ENCODE results near the gene GDNF.

DNA sequence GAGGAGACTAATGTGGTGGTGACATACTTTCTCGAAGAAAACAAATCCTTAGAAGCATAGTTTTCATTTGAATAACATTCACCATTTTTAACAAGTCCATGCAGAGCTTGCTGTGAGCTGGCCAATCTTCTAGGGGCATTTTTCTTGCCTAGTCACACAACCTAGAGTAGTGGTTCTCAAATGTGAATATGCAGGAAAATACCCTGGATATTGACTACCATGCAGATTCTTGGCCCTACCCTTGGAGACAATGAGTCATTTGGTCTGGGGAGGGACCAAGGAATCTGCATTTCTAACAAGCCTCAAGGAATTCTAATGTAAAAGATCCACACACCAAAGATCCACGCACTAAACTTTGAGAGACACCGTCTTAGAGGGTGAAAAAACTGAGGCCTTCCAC lies 23.5 kb downstream of the GDNF start:
- TF ChIP-seq, protein P1, sequence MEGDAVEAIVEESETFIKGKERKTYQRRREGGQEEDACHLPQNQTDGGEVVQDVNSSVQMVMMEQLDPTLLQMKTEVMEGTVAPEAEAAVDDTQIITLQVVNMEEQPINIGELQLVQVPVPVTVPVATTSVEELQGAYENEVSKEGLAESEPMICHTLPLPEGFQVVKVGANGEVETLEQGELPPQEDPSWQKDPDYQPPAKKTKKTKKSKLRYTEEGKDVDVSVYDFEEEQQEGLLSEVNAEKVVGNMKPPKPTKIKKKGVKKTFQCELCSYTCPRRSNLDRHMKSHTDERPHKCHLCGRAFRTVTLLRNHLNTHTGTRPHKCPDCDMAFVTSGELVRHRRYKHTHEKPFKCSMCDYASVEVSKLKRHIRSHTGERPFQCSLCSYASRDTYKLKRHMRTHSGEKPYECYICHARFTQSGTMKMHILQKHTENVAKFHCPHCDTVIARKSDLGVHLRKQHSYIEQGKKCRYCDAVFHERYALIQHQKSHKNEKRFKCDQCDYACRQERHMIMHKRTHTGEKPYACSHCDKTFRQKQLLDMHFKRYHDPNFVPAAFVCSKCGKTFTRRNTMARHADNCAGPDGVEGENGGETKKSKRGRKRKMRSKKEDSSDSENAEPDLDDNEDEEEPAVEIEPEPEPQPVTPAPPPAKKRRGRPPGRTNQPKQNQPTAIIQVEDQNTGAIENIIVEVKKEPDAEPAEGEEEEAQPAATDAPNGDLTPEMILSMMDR (IDR thresholded peaks at IDR 0.05): no peak
- no peak for TF ChIP-seq POLR2A (IDR thresholded peaks at IDR 0.05)

Measured in body of pancreas (tissue), 4 donors.